DMS53 treated with DMSO at 0.1 percent for 48 hours (cell line): ENCODE measurements around the gene FAM222B.
"Not testable (repeated sequence)": the region's sequence is repeated elsewhere in the genome, so short reads cannot be mapped to it uniquely, and the experiment has no call there.

Experiments
- DNase-seq: peaks from one replicate; lab custom pipeline; 2025; ENCODE audit not compliant: unreplicated experiment; lab: John Stamatoyannopoulos, UW

FAM222B gene

GRCh38 chr17:28734712-28735241, 107.8 kb downstream of the FAM222B start:
- DNase-seq, result no peak

GRCh38 chr17:28733346-28733745, 109.2 kb downstream of the FAM222B start:
- no peak for DNase-seq

- DNase-seq, result no peak
Measured at GRCh38 chr17:28729950-28730330, 112.7 kb downstream of the FAM222B start.

GRCh38 chr17:28728364-28729200, 114.0 kb downstream of the FAM222B start, which contains the start of gene NEK8:
TSS of gene NEK8 (plus strand) at chr17:28728788. CDS start at chr17:28728814, 26 bp downstream.
- DNase-seq, result peak; percentile 79

DNA sequence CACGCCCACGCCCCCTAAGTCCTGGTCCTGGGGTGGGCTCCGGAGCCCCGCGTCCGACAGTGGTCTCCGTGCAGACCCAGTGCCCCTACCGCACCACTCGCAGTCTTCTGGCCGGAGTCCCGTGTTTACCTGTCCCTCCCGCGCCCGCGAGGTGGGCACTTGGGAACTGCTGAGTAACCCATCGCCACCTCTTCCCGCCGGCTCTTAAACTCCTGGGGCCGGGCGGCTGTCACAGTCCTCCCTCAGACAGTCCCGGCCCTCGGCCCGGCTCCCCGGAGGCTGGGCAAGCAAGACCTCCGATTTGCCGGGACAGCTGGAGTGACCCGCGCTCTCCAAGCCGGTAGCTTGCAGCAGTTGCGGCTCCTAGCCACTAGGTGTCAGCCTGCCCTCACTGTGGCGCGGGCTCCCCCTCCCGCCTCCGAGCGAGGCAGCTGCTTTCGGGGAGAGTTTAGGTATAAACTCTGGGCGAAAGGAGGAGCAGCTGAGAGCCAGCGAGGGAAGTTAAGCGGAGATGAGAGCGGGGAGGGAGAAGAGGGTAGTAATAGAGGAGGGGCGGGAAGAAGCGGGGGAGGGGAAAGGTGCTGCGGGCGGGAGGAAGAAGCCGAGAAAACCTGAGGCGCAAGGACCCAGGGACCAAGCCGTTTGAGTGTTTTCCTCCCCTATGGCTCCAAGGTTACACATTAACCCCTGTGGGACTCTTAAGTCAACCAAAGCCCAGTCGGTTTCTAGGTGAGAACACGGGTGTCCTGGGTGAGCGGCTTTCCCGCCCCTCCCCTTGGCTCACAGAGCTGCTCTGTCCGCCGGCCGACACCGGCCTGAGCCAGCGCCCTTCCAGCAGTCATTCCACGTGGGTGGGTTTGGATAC, 115.7 kb downstream of the FAM222B start:
- peak; percentile 92 for DNase-seq

DNA sequence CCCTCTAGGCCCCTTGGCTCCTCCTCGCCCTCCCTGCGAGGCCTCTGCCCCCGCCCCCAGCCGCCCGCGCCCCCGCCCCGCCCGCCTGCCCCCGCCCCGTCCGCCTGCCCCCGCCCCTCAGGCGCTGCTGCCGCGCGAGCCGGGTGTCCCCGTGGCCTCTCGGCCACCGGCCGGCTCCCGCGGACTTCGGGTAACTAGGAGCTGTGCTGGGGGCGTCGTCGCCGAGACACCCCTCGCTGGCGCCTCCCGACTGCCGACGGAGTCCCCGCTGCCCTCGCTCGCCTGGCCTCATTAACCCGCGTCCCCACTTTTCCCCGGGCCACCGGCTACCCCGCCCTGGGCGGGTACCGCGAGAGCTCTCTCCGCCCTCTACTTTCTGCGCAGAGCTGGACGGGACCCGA, 116.4 kb downstream of the FAM222B start, which contains the start of gene TLCD1:
TLCD1 (minus strand) TSS at position 8 of the 401 bp plus-strand sequence. CDS start 136 bp downstream, outside the sequence.
- DNase-seq, result no peak

DNA sequence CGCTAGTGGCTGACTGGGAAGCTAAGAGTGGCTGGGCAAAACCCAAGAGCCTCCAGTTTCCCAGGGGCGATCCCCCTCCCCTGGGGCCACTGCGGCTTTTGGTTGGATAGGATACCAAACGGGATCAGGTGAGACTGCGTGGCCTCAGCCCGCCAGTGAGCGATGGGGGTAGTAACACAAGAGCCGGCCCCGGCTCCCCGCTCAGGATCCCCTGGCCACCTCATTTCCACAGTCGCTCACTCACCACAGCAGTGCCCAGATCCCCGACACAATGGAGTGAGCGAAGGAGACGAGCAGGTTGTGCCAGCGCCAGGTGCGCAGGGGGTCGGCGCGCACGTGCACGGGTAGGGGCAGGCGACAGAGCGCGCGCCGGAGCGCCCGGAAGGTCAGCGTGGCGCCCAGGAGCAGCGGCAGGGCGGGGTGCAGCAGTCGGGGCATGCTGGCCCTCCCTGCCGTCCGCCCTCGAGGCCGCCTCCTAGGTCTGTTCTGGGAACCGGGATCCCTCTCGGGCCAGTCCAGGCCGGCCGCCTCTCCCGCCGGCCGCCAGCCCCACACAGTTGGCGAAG, 116.8 kb downstream of the FAM222B start:
- no peak for DNase-seq

DNA sequence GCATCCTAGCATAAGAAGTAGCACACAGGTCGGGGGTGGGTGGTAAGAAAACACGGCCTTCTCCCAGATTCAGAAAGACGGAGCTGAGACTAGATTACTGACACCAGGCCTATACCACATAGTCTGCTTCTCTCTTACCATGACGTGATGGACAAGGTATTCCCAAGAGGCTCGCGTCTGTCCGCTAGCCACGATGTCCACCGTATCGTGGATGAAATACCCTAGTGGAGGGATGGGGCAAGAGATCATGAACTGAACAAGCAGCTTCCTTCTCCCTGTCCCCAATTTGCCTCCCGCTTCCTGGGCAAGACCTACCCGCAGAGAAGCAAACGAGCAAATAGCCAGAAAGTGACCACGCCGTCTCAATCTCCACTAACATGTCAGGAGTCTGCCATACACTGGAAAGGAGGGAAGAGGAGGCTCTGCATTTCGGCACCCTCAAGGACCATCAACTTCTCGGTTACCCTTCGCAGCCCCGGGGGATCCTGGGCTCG, 117.4 kb downstream of the FAM222B start:
- DNase-seq, result peak; percentile 43

DNA sequence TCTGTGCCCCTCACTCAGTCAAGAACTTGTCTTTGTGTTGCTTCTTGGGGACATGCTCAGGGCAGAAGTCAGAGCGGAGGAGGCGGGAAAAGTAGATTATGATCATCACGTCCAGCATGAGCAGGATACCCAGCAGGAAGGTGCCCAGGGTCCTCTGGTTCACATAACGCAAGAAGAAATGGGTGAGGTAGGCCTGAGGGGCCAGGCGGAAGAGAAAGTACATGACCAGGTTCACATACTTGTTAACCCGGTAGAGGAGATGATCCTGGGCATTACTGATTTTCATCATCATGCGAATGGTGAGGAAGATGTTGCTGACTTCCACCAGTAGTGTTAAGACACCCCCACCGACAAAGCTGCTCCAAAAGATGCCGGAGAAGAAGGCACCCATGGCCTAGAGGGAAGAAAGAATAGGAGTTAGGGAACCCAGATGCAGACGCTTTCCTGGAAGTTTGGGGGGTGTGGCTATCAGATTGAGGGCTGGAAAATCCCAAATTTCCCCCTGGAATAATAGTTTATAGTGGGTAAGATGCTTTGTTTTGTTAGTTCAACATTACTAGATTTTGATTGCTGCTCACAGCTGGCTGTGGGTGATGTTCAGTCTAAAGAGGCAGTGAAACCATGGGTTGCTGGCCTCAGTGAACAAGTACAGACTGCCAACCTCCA, 118.0 kb downstream of the FAM222B start:
- DNase-seq, result no peak

- not testable (repeated sequence) for DNase-seq
Measured at GRCh38 chr17:28723836-28724499, 118.6 kb downstream of the FAM222B start.

GRCh38 chr17:28723159-28723835, 119.3 kb downstream of the FAM222B start:
- DNase-seq, result no peak

DNA sequence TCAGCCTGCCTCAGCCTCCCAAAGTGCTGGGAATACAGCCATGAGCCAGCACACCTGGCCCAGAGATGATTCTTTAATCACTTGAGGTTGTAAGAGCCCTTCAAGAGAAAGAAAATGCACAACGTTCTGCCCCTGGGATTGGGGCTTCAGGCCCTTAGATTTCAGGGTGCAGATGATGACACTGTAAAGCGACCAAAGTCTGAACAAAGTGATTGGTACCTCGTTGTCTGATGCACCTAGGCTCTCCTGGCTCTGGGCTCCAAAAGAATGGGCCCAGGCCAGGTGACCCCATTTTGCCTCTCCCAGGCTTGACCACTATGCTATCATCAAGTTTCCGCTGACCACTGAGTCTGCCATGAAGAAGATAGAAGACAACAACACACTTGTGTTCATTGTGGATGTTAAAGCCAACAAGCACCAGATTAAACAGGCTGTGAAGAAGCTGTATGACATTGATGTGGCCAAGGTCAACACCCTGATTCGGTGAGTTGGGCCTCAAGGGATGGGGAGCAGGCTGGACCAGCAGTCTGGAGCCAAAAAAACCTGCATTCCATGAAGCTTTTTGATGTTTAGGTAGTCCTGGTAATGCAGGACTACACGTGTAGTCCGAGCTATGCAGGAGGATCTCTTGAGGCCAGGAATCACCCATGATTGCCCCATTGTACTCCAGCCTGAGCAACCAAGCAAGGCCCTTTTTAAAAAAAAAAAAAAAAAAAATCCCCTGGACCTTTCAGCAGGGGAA, 120.0 kb downstream of the FAM222B start:
- no peak for DNase-seq

GRCh38 chr17:28720997-28721329, 121.6 kb downstream of the FAM222B start:
- DNase-seq, result not testable (repeated sequence)

- no peak for DNase-seq
Measured at GRCh38 chr17:28720247-28720996, 122.2 kb downstream of the FAM222B start.

GRCh38 chr17:28719021-28719433, 123.6 kb downstream of the FAM222B start:
- DNase-seq, result no peak

DNA sequence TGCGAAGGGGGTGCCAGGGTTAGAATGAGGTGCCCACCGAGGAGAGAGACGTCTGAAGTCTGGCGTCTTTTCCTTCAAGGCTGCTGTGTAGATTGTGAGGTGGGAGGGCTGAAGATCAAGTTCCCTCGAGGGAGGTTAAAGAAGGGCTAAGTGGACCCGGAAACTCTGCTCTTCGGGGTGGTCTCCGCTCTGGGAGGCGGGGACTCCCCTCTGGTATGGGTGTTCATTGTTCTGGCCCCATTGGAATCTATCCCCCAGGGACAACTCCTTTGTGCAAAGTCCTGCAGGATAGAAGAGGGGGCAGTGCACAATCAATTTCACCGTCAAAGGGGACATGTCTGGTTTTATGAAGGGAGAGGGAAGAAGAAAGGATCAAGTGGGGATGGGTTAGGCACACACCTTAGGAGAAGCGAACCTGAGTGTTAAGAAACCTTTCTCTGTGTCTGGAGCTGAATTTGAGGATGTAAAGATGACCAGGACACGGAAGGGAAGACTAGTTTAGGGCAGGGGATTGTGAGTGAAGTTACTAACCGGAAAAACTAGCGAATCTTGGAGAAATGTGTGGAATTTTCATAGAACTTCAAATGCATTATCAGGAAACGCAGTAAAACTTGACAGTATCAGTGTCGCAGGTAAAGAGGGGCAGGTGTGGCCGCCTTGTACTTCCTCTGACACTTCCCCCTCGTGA, 124.1 kb downstream of the FAM222B start:
- no peak for DNase-seq

GRCh38 chr17:28717578-28718332, 124.8 kb downstream of the FAM222B start, which contains the start of gene RAB34:
TSS of gene RAB34 (minus strand) at chr17:28717868. CDS start at chr17:28717266, 602 bp downstream.
- peak; percentile 35 for DNase-seq
